Stimulated activated CD4-positive, alpha-beta T cell treated with anti-CD3 and anti-CD28 coated beads, Interleukin-2, amount 100 ng/mL, for 48 hours (primary cell): ENCODE data around the gene HDAC4.
"Not testable (repeated sequence)": the region's sequence is repeated elsewhere in the genome, so short reads cannot be mapped to it uniquely, and the experiment has no call there.

Source experiments
- DNase-seq, 2 donors: peaks; one replicate each; pipeline ENCODE4 v3.0.0-alpha.2; 2020

HDAC4 gene

DNA sequence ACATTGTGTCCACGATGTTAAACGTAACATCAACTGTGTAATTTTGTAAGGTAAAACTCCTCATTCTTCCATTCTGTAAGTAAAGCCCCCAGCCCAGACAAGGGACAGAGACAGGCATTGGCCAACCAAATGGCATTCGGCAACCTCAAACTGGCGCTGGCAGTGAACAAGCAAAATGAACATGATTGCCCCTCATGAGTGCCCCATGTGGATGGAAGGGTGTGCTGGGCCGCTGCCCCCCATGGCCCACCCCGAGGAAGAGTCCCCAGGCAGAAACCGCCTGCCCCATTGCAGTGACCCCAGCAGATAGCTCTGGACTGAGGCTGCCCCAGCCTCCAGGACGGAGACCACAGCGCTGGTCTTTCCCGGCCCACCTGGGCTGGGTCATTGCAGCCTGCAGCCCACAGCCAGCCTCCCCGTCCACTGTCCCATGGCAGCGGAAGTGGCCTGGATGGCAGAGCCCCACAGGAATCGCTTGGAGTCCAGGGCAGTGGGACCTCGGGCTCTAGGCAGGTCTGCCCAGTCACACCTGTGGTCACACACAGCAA, 220.2 kb downstream of the HDAC4 start:
- DNase-seq: no peak

DNA sequence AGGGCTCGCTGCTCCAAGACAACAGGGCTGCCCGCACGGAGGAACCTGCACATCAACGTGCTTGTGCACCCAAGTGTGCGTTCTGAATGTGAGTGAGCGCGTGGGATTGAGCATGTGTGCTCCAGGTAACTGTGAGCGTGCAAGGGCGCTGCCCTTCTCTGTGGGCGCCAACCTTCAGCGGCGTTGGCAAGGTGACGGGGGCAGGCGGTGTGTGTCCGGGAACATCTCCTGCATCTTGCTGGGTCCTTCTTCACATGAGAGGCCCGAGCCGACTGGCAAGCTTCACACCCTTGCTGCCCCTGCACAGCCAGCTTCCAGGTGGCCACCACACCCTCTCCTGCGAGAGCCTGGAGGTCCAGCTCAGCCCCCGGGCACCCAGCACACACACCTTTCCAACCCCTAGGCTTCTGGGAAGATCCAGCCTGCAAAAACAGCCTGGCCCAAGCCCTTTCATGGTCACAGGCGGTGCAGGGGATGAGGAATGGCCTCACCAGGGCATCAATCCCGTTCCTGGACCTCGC, 220.9 kb downstream of the HDAC4 start:
- no peak for DNase-seq

GRCh38 chr2:239178954-239179353, 221.9 kb downstream of the HDAC4 start:
- no peak for DNase-seq

- DNase-seq: no peak
These were observed 222.3 kb downstream of the HDAC4 start for GRCh38 chr2:239178484-239178883.

DNA sequence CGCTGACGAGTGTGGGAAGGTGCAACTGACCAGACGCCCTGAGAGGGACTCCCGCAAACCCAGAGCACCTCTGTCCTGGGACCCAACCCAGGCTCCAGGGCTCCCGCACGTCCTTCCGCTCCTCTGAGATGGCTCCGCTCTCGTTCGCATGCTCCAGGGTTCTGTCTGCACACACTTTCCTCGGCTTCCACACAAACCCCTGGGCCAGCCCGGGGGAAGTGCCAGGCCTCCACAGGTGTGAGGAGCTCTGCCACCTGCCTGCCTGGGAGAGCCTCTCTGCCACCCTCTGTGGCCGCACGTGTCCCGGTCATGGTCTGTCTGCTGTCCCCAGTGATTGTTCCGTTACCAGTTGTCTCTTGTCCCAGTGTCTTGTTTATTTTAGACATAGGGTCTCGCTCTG, 222.9 kb downstream of the HDAC4 start:
- DNase-seq: no peak

DNA sequence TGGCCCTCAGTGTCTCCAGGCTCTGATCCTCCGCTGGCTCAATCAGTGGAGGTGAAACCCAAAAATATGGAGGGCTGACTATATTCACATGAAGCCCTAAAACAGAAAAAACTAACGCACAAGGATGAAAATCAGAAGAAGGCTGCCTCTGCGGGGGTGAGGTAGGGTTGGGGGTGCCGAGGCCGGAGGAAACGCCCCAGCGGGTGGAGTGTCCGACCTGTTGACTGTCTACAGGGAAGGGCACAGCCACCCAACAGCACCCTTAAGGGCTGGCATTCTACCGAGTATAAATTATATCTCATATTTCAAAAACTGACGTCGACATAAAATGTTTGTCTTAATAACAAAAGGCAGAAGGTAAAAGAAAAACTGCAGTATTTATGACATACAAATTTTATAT, 223.5 kb downstream of the HDAC4 start:
- no peak for DNase-seq

DNA sequence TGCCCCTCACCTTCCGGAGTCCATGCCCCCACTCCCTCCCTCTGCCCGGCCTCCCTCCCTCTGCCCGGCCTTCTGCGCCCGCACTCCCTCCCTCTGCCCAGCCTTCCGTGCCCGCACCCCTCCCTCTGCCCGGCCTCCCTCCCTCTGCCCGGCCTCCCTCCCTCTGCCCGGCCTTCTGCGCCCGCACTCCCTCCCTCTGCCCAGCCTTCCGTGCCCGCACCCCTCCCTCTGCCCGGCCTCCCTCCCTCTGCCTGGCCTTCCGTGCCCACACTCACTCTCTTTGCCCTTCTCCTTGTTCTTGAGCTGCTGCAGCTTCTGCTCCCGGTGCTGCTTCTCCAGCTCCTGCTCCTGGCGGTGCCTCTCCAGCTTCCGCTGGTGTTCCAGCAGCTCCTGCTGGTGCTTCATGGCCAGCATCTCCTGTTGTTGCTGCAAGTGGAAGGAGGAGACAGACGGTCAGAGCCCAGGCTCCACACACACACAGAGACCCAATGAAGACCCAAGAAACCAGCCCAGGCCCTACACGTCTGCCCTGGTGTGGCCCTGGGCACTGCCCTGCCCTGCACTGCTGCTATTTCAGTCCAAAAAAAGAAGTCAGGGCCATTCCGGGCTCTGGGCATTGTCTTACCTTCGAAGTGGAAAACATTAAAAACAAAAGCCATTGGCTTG, 224.5 kb downstream of the HDAC4 start:
- not testable (repeated sequence) for DNase-seq

GRCh38 chr2:239175181-239175580, 225.6 kb downstream of the HDAC4 start:
- no peak for DNase-seq

- no peak for DNase-seq
These were observed 227.5 kb downstream of the HDAC4 start for GRCh38 chr2:239173301-239173700.

DNA sequence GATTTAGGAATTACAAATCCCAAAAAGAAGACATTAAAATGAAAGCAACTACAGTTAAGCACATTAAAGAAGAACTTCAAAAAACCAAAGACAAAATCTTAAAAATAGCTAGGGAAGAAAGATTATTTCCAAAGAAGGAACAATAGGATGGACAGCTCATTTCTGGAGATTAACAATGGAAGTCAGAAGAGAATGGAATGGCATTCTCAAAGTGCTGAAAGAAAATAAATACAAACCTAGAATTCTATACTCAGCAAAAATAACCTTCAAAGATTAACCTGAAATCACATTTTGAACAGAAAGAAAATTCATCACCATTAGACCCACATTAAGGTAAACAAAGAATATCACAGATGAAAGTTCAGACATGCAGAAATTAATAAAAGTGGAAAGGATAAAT, 229.2 kb downstream of the HDAC4 start:
- no peak for DNase-seq

- DNase-seq: no peak
These were observed 231.3 kb downstream of the HDAC4 start for GRCh38 chr2:239169311-239170048.

- no peak for DNase-seq
These were observed 232.2 kb downstream of the HDAC4 start for GRCh38 chr2:239168575-239168974.

GRCh38 chr2:239167766-239168444, 232.9 kb downstream of the HDAC4 start:
- no peak for DNase-seq

- DNase-seq: no peak
These were observed 233.7 kb downstream of the HDAC4 start for GRCh38 chr2:239167011-239167673.

GRCh38 chr2:239166201-239166834, 234.5 kb downstream of the HDAC4 start:
- DNase-seq: no peak

GRCh38 chr2:239165206-239165831, 235.5 kb downstream of the HDAC4 start:
- DNase-seq: no peak

DNA sequence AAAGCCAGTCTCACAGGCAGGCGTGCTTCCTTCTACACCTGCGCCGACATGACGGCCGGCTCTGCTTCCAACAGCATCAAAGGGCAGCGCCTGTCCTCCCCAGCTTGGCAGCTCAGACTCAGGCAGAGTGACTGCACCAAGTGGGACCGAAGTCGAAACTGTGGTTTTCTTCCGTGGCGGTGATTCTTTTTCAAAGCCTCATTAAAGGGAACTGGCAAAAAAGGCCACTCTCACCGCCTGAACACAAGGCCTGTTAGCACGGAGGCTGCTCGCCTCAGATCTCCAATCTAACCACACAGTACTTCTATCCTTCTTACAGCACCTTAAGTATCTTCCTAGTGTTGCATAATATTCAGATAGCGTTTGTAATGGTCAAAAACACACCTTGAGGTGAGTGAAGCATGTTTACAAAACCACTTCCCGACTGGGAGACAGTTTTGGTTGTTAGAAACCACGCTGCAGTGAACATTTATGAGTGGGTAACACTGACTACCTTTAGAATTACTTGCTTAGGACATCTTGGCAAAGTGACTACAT, 236.4 kb downstream of the HDAC4 start:
- DNase-seq: peak in 1 of 2 donors; percentile 3

- DNase-seq: no peak
These were observed 237.0 kb downstream of the HDAC4 start for GRCh38 chr2:239163688-239164334.

DNA sequence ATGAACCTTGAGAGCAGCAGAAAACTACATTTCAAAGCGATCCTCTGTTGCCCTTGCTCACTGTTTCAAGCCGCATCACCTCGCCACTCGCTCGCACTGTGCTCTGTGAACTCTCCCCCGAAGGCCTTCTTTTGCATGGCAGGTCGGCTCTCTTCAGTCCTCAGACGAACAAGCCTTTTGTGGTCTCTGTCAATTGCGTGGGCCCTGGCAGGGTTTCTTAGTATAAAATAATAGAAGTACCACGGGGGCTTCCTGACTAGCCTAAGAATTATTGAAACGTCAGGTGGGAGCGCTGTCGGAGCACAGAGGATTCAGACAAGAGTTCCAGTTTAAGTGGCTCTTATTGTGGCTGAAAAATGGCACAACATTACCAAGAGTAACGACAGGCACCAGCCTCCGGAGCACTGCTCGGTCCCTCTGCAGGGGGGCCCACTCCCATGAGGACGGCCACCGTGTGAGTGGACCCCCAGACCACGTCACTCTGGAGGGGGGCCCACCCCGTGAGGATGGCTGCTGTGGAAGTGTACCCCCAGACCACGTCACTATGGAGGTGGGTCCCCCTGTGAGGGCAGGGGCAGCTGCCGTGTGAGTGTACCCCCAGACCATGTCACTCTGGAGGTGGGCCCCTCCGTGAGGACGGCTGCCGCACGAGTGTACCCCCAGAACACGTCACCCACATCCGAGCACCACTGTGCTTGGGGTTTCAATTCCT, 237.7 kb downstream of the HDAC4 start:
- DNase-seq: no peak

- DNase-seq: no peak
These were observed 238.5 kb downstream of the HDAC4 start for GRCh38 chr2:239162141-239162821.
